Brain pericyte (primary cell): ENCODE results near the gene DOCK1.

ENCODE experiments used
- DNase-seq: peaks from one replicate; pipeline ENCODE4 v3.0.0-alpha.2; 2012; ENCODE audit warnings: low read depth, low spot score

The DOCK1 gene

DNA sequence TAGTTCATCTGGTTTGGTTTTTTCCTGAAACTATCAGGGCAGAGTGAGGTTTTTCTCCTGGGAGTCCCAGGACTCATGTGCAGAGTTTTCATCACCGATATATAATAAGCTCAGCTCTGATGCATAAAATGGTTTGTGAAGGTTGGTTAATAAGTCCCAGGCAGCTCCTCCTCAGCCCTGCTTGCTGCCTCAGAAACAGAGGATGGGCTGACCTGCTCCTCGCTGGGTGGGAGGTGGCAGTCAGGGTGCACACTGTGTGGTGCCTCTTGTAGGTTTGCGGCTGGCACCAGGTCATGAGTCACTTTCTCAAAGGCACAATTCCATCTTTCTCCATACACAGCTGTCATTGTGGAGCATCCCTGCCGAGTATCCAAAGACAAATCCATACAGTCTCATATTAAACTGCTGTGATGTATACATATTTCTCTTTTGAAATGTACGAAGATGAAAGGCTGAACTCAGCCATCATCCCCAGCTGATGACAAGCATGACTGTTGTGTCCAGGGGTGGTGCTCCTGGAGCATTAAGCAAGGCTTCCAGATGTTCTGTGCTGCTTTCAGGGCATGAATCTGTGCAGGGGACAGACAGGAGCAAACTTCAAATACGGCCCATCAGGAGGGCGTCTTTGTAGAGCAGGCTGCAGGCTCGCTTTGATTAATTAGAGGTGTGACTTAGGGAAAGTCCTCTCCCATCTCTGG is 518.1 kb downstream of the DOCK1 start:
- DNase-seq = no peak

DNA sequence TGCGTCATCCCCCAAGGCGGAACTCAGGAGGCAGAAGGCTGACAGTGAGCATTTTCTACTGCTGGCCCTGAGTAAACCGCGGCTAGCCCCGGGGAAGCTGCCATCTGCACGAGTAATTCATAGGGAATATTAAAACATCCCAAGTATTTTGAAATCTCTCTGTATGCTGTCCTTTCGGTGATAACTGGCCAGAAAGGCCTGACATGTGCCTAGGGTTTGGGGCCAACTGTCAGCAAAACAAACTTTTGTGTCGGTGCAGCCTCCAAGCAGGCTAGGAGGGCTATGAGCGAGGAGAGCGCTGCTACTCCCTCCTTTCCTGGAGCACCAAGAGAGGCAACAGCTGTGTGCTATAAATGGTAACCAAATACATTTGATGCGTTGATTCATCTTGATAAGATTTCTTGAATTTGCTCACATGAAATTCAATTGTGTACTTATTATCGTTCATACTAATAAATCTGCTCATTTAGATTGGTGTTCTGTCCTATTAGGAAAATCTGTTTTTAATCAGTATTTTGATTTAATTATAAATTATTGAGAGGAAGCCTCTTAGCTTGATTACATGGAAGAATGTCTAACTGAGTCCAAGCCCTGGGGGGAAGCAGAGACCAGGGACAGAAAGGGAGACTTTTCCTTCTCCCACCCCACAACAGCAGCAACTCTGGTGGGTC is 519.5 kb downstream of the DOCK1 start:
- DNase-seq = no peak

DNA sequence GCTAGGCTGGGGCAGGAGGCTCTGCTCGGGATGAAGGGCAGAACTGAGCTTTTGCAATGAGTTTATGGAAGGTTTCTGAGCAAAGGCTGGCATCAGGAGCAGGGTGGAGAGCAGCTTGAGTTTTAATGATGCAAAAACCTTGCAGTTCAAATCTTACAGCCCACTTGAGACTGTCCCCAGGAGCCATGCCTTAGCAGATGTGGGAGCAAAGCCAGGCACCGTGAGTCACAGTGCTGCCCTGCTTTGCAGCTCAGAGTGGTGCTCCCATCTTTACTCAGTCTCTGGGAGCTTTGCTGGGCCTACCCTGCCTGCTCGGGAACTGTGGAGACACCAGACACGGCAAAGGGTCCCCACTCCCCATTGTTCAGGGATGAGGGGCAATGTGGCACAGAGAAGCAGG is 521.5 kb downstream of the DOCK1 start:
- DNase-seq = no peak

DNA sequence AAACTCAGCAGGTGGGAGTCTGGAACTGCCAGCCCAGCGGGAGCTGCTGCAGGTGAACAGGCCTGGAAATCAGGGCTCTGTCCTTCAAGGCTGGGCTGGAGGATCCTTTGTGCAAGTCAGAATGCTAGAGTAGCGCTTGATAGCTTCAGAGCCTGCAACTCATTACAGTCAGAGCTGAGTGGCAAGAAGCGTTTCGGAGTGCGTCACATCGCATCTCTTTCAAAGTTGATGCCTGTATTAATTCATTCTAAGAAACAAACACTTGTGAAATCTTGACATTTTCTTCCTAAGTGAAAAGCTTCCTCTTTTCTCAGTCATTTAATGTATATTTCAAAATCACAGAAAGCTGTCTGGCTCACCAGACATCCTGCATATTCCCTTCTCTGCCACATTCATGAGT is 522.7 kb downstream of the DOCK1 start:
- DNase-seq = no peak

DNA sequence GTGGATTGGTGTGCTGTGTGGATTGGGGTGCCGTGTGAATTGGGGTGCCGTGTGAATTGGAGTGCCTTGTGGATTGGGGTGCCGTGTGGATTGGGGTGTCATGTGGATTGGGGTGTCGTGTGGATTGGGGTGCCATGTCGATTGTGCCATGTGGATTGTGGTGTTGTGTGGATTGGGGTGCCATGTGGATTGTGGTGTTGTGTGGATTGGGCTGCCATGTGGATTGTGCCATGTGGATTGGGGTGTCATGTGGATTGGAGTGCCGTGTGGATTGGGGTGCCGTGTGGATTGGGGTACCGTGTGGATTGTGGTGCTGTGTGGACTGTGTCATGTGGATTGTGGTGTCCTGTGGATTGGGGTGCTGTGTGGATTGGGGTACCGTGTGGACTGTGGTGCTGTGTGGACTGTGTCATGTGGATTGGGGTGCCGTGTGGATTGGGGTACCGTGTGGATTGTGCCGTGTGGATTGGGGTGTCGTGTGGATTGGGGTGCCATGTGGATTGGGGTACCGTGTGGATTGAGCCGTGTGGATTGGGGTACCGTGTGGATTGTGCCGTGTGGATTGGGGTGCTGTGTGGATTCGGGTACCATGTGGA is 523.3 kb downstream of the DOCK1 start:
- no peak for DNase-seq

DNA sequence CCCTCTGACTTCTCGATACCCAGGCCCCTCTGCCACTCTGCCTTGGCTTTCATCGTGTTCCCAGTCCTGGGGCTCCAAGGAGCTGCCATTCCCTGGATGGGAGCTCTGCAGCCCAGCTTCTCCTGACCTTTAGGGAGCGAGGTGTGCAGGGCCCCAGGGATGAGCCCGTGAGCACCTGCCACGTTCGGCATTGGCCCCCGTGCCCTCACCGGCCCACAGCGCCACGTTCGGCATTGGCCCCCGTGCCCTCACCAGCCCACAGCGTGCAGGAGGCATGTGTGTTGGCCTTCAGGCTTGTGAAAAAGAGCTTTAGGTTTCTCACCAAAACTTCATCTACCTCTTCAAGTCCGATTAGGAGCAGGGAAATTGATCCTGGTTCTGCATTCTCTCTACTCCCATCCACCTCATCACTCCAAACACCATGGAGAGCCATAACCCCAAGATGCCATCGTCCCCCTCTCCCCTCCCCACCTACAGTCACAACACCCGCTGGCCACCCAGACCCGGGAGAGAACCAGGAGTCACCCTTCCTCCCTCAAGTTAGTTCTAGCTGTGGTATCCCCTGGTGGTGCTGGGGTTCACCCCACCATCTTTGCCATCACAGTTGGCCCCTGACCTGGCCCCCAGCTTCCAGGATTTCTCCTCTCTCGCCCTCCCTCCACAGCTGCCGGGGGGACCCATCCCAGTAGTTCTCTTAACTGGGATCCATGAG is 524.5 kb downstream of the DOCK1 start:
- no peak for DNase-seq

DNA sequence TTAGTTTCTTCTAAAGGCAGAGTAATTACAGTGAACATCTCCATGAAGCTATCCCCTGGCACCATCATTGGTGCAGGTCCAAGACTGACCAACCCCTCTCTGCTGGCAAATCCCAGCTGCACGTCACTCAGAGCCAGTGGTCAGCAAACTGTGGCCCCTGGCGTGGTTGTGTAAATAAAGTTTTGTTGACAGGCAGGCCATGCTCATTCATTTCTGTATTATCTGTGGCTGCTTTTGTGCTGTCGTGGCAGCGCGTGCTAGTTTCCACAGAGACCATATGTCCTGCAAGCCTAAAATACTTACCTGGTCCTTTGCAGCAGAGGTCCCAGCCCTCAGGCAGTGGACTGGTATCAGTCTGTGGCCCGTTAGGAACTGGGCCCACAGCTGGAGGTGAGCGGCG is 526.3 kb downstream of the DOCK1 start:
- DNase-seq = no peak

DNA sequence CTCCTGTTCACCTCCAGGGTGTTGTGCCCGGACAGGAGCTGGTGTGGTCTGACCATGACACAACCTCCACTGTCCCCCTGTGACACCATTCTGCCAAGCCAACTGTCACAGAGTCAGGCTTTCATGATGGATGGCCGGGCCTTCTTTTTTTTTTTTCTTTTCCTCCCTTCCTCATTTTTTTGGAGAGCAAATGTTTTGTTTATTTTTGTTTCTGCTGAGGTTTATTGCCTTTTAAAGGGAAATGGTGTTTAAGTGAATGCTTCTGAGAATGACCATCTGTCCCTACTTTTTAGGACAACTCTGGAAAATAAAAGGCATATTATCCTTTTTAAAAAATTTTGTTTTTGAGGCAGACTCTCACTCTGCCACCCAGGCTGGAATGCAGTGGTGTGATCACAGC is 528.8 kb downstream of the DOCK1 start:
- DNase-seq = no peak

DNA sequence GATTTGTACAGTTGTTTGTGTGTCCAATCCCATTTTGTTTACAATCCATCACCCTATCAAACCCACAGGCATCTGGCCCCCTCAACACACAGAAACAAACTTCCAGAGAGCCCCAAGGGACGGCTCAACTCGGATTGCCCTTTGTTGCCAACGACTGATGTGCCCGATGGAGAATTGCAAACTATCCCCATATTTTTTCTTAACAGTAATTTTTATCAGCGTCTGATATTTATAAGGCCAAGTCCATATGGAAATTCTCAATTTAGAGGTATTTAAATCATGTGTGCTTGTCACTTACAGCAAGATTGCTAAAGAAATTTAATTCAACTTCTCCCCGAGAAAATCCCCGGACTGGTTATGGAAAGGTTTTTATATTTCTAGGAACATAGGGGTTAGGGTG is 530.0 kb downstream of the DOCK1 start:
- DNase-seq = no peak

DNA sequence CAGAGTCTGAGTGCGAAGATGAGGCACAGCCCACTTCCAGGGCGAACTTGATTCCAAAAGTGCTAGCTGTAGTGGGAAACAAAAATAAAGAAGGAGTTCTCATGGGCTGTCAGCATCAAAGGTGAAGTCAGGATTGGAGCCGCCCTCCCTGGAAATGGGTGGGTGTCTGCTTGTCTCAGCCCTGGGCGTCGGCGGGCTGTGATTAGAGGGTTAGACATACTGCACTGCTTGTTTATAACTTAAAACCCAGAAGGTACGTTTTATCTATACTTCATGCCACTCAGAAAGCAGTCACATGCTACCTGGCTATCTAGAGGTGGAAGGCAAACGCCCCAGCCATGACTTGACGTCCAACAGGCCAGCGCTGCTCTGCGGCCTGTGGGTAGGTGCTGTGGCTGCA is 535.1 kb downstream of the DOCK1 start:
- no peak for DNase-seq

DNA sequence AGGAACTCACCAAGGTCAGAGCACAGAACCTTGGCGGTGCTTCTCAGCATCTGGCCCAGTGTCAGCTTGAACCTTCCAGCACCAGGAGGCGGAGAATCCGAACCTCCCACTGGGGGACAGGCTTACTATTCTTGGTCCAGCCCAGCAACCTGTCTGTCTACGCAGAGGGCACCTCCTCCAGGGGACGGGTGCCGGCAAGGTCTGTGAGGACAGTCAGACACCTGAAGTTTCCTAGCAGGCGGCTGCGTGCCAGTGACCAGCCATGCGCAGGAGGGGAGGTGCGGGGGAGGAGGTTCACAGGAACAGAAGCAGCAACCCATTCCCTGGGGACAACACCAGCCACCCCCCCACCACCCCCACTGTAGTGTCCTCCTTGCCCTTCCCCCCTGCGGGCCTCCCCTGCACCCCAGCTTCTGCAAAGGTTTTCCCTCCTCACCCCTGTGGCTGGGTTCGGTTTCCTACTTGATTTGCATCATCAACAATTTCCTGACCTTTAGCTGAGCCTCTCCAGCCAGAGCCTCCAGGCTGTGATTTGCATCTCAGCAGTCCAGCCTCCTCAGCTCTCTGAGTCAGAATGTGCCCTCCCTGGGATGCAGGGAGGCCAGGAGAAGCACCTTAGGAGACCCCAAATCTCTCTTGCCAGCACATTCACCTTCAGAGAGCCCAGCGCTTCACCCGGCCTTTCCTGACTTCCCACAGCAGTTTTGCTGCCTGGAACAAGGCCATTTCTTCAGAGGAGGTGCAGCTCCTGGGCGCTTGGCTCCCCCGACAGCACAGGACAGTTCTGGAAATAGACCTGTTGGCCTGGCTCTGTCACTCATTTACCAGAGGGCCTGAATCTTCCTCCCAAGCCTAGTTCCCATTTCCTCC is 536.4 kb downstream of the DOCK1 start:
- no peak for DNase-seq

DNA sequence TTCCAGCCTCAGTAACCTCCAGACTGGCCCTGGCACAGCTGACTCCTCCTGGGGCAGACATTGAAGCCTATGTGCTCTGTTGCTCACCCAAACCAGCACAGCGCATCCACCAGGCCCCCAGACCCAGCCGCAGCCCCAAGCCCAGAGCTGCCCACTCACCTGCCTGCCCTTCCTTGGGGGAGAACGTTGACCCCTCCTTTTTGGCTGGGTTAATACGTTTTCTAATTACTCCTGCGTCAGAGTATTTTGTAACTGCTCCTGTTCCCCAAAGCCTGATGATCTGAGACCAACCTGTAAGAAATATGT is 536.9 kb downstream of the DOCK1 start:
- DNase-seq = no peak

DNA sequence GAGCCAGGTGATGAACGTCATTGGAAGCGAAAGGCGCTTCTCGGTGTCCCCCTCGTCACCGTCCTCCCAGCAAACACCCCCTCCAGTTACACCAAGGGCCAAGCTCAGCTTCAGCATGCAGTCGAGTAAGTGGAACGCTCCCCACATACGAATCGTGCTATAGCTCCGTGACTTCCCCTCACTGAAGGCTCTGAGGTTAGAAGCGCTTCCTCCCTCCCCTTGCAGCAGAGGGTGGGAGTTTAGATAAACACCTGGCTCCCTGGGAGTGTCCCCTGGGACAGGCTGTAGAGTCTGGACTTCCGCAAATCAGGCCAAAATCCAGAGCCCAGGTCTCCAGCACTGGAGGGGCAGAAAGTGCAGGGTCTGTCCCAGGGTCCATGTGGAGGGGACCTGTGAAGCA is 538.9 kb downstream of the DOCK1 start:
- DNase-seq = no peak

DNA sequence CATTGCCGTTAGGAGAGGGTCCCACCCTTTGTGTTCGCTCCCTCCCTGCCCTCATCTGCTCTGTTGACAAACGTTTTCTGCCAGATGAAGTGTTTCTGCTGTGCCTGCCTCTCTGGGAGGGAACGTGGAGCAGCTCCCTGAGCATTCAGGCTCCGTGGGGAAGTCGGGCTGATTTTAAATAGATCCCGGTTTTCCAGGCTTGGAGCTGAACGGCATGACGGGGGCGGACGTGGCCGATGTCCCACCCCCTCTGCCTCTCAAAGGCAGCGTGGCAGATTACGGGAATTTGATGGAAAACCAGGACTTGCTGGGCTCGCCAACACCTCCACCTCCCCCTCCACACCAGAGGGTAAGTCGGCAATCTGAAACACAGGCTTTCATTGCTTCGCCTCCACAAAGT is 542.0 kb downstream of the DOCK1 start:
- no peak for DNase-seq

DNA sequence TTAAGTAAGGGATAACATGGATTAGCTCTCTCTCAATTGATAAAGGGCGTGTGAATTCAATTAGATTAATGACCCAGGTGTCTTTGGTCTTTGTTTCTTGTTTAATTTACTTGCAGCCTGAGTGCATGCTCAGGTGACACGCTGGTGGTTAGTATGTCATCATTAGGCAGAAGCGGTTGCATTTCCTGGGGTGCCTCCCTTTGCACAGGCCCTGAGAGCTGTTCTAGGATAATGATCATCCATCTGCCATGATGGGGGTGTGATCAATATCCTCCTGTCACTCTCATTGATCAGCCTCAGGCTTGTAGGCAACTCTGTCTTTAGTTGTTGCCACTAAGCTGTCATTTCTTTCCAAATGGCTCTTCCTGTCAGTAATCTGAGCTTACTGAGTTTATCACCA is 544.3 kb downstream of the DOCK1 start:
- DNase-seq = no peak

DNA sequence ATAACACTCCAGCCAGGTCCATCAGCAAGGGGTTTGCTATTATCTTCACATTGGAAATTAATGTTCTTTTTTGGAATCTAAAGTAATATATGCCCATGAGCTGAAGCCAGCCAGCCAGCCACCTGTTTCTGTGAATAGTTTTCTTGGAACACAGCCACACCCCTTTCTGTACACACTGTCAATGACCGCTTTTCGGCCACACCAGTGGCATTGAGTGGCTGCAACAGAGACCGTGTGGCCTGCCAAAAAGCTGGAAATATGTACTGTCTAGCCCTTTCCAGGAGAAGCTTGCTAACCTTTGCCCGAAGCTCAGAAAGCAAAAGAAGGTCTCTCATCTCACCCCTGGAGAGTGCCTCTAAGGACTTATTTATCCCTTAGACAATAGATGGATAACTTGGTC is 545.4 kb downstream of the DOCK1 start:
- DNase-seq = no peak

DNA sequence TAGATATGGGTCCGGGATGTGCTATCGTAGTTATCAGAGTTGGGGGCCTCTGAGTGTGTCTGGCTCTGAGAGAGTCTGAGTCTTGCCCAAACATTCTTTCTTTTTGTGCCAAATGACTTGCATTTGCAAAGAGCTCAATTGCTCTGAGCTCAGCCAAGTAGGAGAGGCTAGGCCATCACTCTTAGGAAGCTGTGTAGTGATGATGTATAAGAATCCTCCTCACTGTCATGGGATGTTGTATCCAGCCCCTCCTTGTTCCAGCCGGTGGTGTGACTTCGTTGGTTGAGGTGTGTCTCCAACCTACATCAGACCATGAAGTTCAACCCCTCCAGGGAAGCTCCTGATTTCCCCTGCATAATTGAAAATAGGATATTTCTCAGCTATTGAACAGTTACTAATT is 546.4 kb downstream of the DOCK1 start:
- DNase-seq = no peak

DNA sequence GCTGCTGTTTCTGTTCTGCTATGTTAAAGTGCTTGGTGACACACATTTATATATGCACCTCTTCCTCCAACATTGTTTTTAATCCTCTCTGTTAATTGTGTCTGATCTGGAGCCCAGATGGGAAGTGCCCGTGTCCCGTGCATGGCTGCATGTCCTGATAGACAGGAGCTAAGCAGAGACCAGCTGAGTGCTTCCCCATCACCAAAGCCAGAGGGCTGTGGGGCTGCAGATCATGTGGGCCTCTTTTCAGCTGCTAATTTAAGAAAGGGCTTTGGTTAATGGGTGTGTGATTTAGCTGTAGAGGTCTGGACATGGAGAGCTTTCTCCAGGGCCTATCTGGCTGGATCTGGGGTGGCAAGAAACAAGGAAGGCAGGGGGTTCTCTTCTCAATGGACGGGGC is 547.3 kb downstream of the DOCK1 start:
- DNase-seq = no peak

DNA sequence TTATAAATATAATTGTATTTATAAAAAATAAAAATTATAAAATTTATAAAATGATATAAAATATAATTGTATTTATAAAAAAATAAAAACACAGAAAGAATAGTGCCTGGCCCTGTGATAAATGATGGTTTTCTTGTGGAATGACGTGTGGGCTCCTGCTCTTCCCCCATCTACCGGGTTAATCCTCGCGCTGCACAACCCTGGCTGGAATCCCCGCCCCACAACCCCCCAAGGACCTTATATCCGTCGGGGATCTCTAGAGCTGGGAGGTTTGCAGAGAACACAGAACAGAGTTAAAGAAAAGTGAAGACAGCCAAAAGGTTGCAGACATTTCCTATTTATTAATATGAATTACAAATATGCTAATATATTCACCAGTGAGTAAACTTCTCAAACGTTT is 548.5 kb downstream of the DOCK1 start:
- no peak for DNase-seq

DNA sequence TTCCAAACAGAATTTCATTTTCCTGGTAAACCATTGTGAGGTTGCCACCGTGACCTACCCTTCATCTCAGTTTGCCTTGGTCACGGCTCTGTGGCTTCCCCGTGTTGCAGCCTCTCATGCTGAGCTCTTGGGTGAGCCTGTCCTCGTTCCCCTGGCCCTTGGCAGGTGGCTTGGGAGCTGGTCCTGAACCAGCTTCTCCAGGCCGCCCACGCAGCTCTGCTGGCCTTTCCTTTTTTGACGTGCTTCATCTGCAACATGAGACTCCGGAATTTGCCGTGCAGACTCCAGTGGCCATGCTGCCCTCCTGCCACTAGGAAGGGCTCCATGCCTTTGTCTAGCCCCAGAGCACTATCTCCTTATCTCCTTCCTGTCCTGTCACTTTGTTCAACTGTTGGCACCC is 550.9 kb downstream of the DOCK1 start:
- DNase-seq = no peak

DNA sequence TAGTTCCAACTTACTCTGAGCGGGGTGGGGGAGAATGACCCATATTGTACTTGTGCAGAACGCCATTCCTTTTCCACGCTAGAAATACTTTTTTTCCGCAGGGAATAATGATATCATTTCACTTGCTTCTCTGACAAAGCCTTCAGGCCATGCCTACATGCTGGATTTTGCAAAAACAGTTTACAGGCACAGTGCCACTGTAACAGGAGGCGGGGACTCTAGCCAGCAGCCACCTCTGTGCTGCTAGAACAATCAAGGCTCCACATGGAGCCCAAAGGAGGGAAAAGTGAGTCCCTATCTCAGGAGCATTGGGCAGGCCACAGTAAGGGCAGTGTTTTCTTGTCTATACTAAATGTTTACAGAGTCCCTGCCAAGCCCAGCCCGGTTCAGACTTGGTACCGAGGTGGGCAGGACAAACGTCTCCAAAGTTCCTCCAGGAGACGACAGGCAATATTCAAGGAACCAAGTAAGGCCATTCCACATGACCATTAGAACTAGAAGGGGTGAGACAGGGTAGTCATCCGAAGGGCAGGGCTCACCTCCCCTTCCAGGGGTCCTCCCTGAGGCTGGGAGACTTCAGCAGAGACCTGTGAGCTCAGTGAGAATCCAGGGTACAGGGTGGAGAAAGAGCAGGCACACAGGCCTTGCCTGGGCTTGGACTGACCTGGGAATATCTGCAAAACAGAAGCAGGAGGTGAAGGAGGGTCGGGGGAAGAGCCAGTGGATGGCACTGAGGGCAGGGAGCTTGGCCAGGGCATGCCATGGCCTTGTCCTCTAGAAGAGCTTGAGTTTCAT is 553.0 kb downstream of the DOCK1 start:
- no peak for DNase-seq
